B cell (primary cell): Measurements from ENCODE around the gene PRXL2B. TPM values are rescaled to one million over a fixed set of nuclear protein-coding genes. Genes with fewer than 3 reads are reported as not detected.

ENCODE experiments used
- ATAC-seq: fragments of 200-7000 bp; cut with Tn5 transposase; one replicate; pipeline ENCODE4 v1.10.0; 2021; ENCODE audit warnings: low read depth, mild to moderate bottlenecking, moderate number of reproducible peaks, moderate library complexity
- CTCF ChIA-PET: fragments of 350-600 bp; sonication (Branson Sonifier 250); formaldehyde crosslinking; loops from one replicate; lab custom pipeline; 2021; ENCODE audit warnings: antibody characterized with exemption, inconsistent platforms; lab: Charles Lee
- POLR2A ChIA-PET: fragments of 350-600 bp; sonication (Branson Sonifier 250); formaldehyde crosslinking; loops from one replicate; lab custom pipeline; 2021; ENCODE audit warnings: antibody characterized with exemption; lab: Charles Lee
- DNase-seq: peaks from one replicate; pipeline ENCODE4 v3.0.0; 2013
- H2AFZ ChIP-seq: 2 replicates; pipeline ENCODE4 v1.6.1; 2012; ENCODE audit warnings: mild to moderate bottlenecking, low read depth, low read length; ENCODE audit not compliant: insufficient read depth, poor library complexity, severe bottlenecking
- H3K27ac ChIP-seq, 2 donors: 1 replicate in 1 of 2; 2 replicates in 1 of 2; pipeline ENCODE4 v1.5.1; 2012 to 2013; ENCODE audit warnings: low read length in 2 of 2, mild to moderate bottlenecking in 2 of 2, moderate library complexity in 1 of 2
- H3K27me3 ChIP-seq, 4 experiments: fragments of 200-600 bp in 1 of 4; sonication (generic) in 1 of 4; replicated peaks in 1 of 4; 1 replicate in 2 of 4; 2 replicates in 2 of 4; pipeline versions ENCODE4 v1.6.1 to v1.7.0; 2013 to 2016; ENCODE audit warnings: low read length in 3 of 4, mild to moderate bottlenecking in 2 of 4, mixed read lengths in 1 of 4, moderate library complexity in 1 of 4; ENCODE audit not compliant: insufficient read depth in 4 of 4, control insufficient read depth in 3 of 4; ENCODE audit errors: control extremely low read depth in 1 of 4
- H3K36me3 ChIP-seq, 2 experiments: replicated peaks in 1 of 2; 1 replicate in 1 of 2; 2 replicates in 1 of 2; pipeline versions ENCODE4 v1.6.1 to v1.7.1; 2013; ENCODE audit warnings: low read length in 1 of 2; ENCODE audit not compliant: insufficient read depth in 2 of 2, control insufficient read depth in 1 of 2; ENCODE audit errors: control extremely low read depth in 1 of 2, extremely low read depth in 1 of 2
- H3K4me1 ChIP-seq, 2 donors: fragments of 200-600 bp in 1 of 2; sonication (generic) in 1 of 2; 1 replicate in 1 of 2; 2 replicates in 1 of 2; pipeline versions ENCODE4 v1.5.1 to v1.6.1; 2013 to 2017; ENCODE audit warnings: low read length in 2 of 2; ENCODE audit not compliant: control insufficient read depth in 2 of 2, insufficient read depth in 2 of 2
- H3K4me2 ChIP-seq: replicated peaks from 2 replicates; pipeline ENCODE3; 2012; ENCODE audit warnings: mild to moderate bottlenecking, low read depth, low read length; ENCODE audit not compliant: poor library complexity, severe bottlenecking
- H3K4me3 ChIP-seq, 5 experiments: fragments of 200-600 bp in 1 of 5; sonication (generic) in 1 of 5; 1 replicate in 3 of 5; 2 replicates in 2 of 5; pipeline versions ENCODE4 v1.5.1 to v1.7.0; 2011 to 2016; ENCODE audit warnings: low read length in 4 of 5, mild to moderate bottlenecking in 4 of 5, low read depth in 2 of 5, control low read depth in 1 of 5, moderate library complexity in 1 of 5; ENCODE audit not compliant: insufficient read depth in 1 of 5; ENCODE audit errors: control extremely low read depth in 1 of 5, extremely low read depth in 1 of 5
- H3K79me2 ChIP-seq: fragments of 200-600 bp; sonication (generic); one replicate; pipeline ENCODE4 v1.6.0; 2016; ENCODE audit warnings: low read length; ENCODE audit not compliant: control insufficient read depth, insufficient read depth
- H3K9ac ChIP-seq: fragments of 200-600 bp; sonication (generic); 2 replicates; pipeline ENCODE4 v1.6.1; 2017; ENCODE audit warnings: mild to moderate bottlenecking, low read length, moderate library complexity
- H3K9me3 ChIP-seq, 3 donors: one replicate each; pipeline versions ENCODE4 v1.6.1 to v1.7.1; 2013; ENCODE audit warnings: low read length in 2 of 3; ENCODE audit not compliant: control insufficient read depth in 2 of 3, insufficient read depth in 1 of 3; ENCODE audit errors: control extremely low read depth in 1 of 3
- H4K20me1 ChIP-seq: 2 replicates; pipeline ENCODE4 v1.6.0; 2012; ENCODE audit warnings: mild to moderate bottlenecking, low read length; ENCODE audit not compliant: insufficient read depth, control insufficient read depth, poor library complexity, severe bottlenecking
- H3K27ac Mint-ChIP-seq: one replicate; pipeline ENCODE4 v1.8.0; 2021; ENCODE audit warnings: mixed read lengths
- H3K27me3 Mint-ChIP-seq: one replicate; pipeline ENCODE4 v1.8.0; 2021; ENCODE audit warnings: mixed read lengths
- H3K4me1 Mint-ChIP-seq: one replicate; pipeline ENCODE4 v1.8.0; 2021; ENCODE audit warnings: mixed read lengths
- H3K4me3 Mint-ChIP-seq: one replicate; pipeline ENCODE4 v1.8.0; 2021; ENCODE audit warnings: mixed read lengths
- H3K9me3 Mint-ChIP-seq: one replicate; pipeline ENCODE4 v1.8.0; 2022; ENCODE audit warnings: mixed read lengths; ENCODE audit not compliant: insufficient read depth
- CTCF ChIP-seq: fragments of 200-600 bp; IDR thresholded peaks from one replicate; pipeline ENCODE4 v1.8.0; 2022; ENCODE audit warnings: antibody characterized with exemption, mild to moderate bottlenecking
- EZH2 ChIP-seq: IDR thresholded peaks from 2 replicates; pipeline ENCODE4 v1.6.1; 2012; ENCODE audit warnings: borderline replicate concordance, low read depth, mild to moderate bottlenecking, moderate library complexity, low read length; ENCODE audit not compliant: insufficient read depth, poor library complexity, severe bottlenecking
- WGBS: methylation state at CpG from one replicate; pipeline ENCODE4 v1.1.5; 2013; ENCODE audit warnings: missing lambda C conversion rate; ENCODE audit not compliant: insufficient coverage; 5-methylcytosine and 5-hydroxymethylcytosine counted together
- intact Hi-C: fragments of 100-400 bp; cut with micrococcal nuclease; formaldehyde crosslinking; loops from one replicate; pipeline ENCODE4 v1.10.0; 2022
- polyA plus RNA-seq: library from polyadenylated mRNA; depleted of rRNA; stranded (reverse); fragments of >200 nt; gene quantifications from 2 replicates; pipeline ENCODE4 v1.2.3, GENCODE V29; 2012
- total RNA-seq, 2 donors: library from RNA; stranded (reverse); fragments of 120-200 nt in 1 of 2; gene quantifications; 1 replicate in 1 of 2; 2 replicates in 1 of 2; pipeline versions ENCODE4 v1.2.3 to v1.2.4, GENCODE V29; 2013 to 2022

The PRXL2B gene
- total and polyA plus RNA-seq, 2 donors (not counting 1 experiment from before 2014, with no cell fraction given), result 13.0 to 27.0 TPM

GRCh38 chr1:2556277-2556677 lies 30.3 kb upstream of the PRXL2B start, which contains the start of gene TNFRSF14:
Gene TNFRSF14, plus strand, starts transcription at chr1:2556371. Its CDS starts 294 bp downstream, at chr1:2556665.
- ChIA-PET POLR2A (interaction anchor here (0.6 to 3.0 kb wide), 9 partner anchors 9 to 140 kb away, joined by 3 to 77 read pairs (median 7); partner anchors contain the start of genes PANK4 and PRXL2B), CTCF (interaction anchor here (0.7 to 3.9 kb wide), 13 partner anchors 9 to 361 kb away, joined by 3 to 47 read pairs (median 6); partner anchors contain the start of genes FAAP20, PANK4 and PRXL2B)
- Histone ChIP-seq H4K20me1 (peaks cover 19% of the 10 kb centered on the region), H3K9me3 (peaks cover 0 to 3% (median 0%) of the 10 kb centered on the region in 3 donors), H3K27me3 (no peaks in the 10 kb centered on the region), H3K9ac (peak within 1 kb of the TSS; percentile 90), H3K79me2 (peaks cover 31% of the 10 kb centered on the region), H2AFZ (peak within 1 kb of the TSS; percentile 74), H3K36me3 (peaks cover 0 to 34% of the 10 kb centered on the region in 2 experiments), H3K4me1 (peaks cover 31 to 43% of the 10 kb centered on the region in 2 donors), H3K4me3 (peak within 1 kb of the TSS; percentile 82 to 91 (median 85)), H3K4me2 (peak within 1 kb of the TSS; percentile 100), H3K27ac (peak within 1 kb of the TSS; percentile 87 to 99)
- no peaks in the 10 kb centered on the region for H3K27me3 Mint-ChIP-seq
- H3K4me3 Mint-ChIP-seq, result peak within 1 kb of the TSS; percentile 95
- TF ChIP-seq EZH2, result no peak
- TF ChIP-seq CTCF, result peak; percentile 36
- DNase-seq, result peak; percentile 88
- intact Hi-C loops, result loop anchor here (1.0 kb wide), 3 partner anchors 8 to 87 kb away; no protein-coding TSS in a partner anchor
- ATAC-seq, result peak; percentile 61
- H3K27ac Mint-ChIP-seq, result peak within 1 kb of the TSS; percentile 97
- H3K9me3 Mint-ChIP-seq, result no peaks in the 10 kb centered on the region
- 0% methylated on average over 16 of the region's 16 CpGs for WGBS
- H3K4me1 Mint-ChIP-seq, result peaks cover 48% of the 10 kb centered on the region
